Osteocyte (in vitro differentiated cells): ENCODE data around the gene NUDCD3. TPM values are rescaled to one million over a fixed set of nuclear protein-coding genes. Genes with fewer than 3 reads are reported as not detected.

Source experiments
- DNase-seq: peaks from one replicate; pipeline ENCODE4 v3.0.0; 2021; ENCODE audit warnings: mixed read lengths; ENCODE audit not compliant: unreplicated experiment; ENCODE audit errors: extremely low spot score
- H3K27ac Mint-ChIP-seq: one replicate; pipeline ENCODE4 v1.8.0; 2021; ENCODE audit warnings: mild to moderate bottlenecking, mixed read lengths; ENCODE audit not compliant: unreplicated experiment
- H3K27me3 Mint-ChIP-seq: one replicate; pipeline ENCODE4 v1.8.0; 2021; ENCODE audit warnings: mixed read lengths; ENCODE audit not compliant: unreplicated experiment
- H3K36me3 Mint-ChIP-seq: one replicate; pipeline ENCODE4 v1.8.0; 2021; ENCODE audit warnings: mixed read lengths; ENCODE audit not compliant: unreplicated experiment
- H3K4me1 Mint-ChIP-seq: one replicate; pipeline ENCODE4 v1.8.0; 2021; ENCODE audit warnings: mixed read lengths; ENCODE audit not compliant: unreplicated experiment
- H3K4me3 Mint-ChIP-seq: one replicate; pipeline ENCODE4 v1.8.0; 2021; ENCODE audit warnings: mild to moderate bottlenecking, moderate library complexity, mixed read lengths; ENCODE audit not compliant: unreplicated experiment
- H3K9me3 Mint-ChIP-seq: one replicate; pipeline ENCODE4 v1.8.0; 2021; ENCODE audit warnings: mixed read lengths; ENCODE audit not compliant: unreplicated experiment
- CTCF ChIP-seq: fragments of 200-600 bp; sonication (generic); IDR thresholded peaks from 2 replicates; pipeline ENCODE4 v1.5.0; 2021; ENCODE audit warnings: antibody characterized with exemption, mild to moderate bottlenecking, moderate library complexity
- total RNA-seq: library from RNA; stranded (reverse); gene quantifications from 2 replicates; pipeline ENCODE4 v1.2.1, GENCODE V29; 2021

The NUDCD3 gene
- total RNA-seq, 1 donor from 2014 or later: 112 TPM

GRCh38 chr7:44533301-44534055 lies 43.0 kb upstream of the NUDCD3 start:
- no peaks in the 10 kb centered on the region for H3K9me3 Mint-ChIP-seq
- peaks cover 13% of the 10 kb centered on the region for H3K27me3 Mint-ChIP-seq
- no peak for TF ChIP-seq CTCF
- no peaks in the 10 kb centered on the region for H3K36me3 Mint-ChIP-seq
- DNase-seq: no peak
- no peak overlapping the region for H3K4me3 Mint-ChIP-seq
- H3K27ac Mint-ChIP-seq: no peak overlapping the region
- H3K4me1 Mint-ChIP-seq: no peaks in the 10 kb centered on the region

- TF ChIP-seq CTCF: no peak
- peaks cover 13% of the 10 kb centered on the region for H3K27me3 Mint-ChIP-seq
- DNase-seq: no peak
- H3K9me3 Mint-ChIP-seq: no peaks in the 10 kb centered on the region
- no peaks in the 10 kb centered on the region for H3K36me3 Mint-ChIP-seq
- no peaks in the 10 kb centered on the region for H3K4me1 Mint-ChIP-seq
- H3K27ac Mint-ChIP-seq: no peak overlapping the region
- H3K4me3 Mint-ChIP-seq: no peak overlapping the region
These were observed 41.2 kb upstream of the NUDCD3 start for GRCh38 chr7:44531421-44532380.

GRCh38 chr7:44530990-44531389 lies 40.5 kb upstream of the NUDCD3 start:
- H3K4me3 Mint-ChIP-seq: no peak overlapping the region
- DNase-seq: no peak
- no peaks in the 10 kb centered on the region for H3K4me1 Mint-ChIP-seq
- H3K9me3 Mint-ChIP-seq: no peaks in the 10 kb centered on the region
- H3K27me3 Mint-ChIP-seq: peaks cover 13% of the 10 kb centered on the region
- TF ChIP-seq CTCF: no peak
- H3K36me3 Mint-ChIP-seq: no peaks in the 10 kb centered on the region
- H3K27ac Mint-ChIP-seq: no peak overlapping the region

- peaks cover 12% of the 10 kb centered on the region for H3K9me3 Mint-ChIP-seq
- no peak for DNase-seq
These were observed 34.4 kb upstream of the NUDCD3 start for GRCh38 chr7:44524811-44525388.

More at GRCh38 chr7:44524811-44525388, 34.4 kb upstream of the NUDCD3 start:
- H3K4me1 Mint-ChIP-seq: no peaks in the 10 kb centered on the region
- H3K27ac Mint-ChIP-seq: no peak overlapping the region
- no peak for TF ChIP-seq CTCF
- H3K4me3 Mint-ChIP-seq: no peak overlapping the region
- peaks cover 27% of the 10 kb centered on the region for H3K27me3 Mint-ChIP-seq
- H3K36me3 Mint-ChIP-seq: no peaks in the 10 kb centered on the region
